Measurements from ENCODE around the gene EFCAB11. TPM values are rescaled to one million over a fixed set of nuclear protein-coding genes. Genes with fewer than 3 reads are reported as not detected.

EFCAB11 gene
- total RNA-seq, 4 donors from 2014 or later, result 3.4 to 8.0 (median 5.5) TPM

DNA sequence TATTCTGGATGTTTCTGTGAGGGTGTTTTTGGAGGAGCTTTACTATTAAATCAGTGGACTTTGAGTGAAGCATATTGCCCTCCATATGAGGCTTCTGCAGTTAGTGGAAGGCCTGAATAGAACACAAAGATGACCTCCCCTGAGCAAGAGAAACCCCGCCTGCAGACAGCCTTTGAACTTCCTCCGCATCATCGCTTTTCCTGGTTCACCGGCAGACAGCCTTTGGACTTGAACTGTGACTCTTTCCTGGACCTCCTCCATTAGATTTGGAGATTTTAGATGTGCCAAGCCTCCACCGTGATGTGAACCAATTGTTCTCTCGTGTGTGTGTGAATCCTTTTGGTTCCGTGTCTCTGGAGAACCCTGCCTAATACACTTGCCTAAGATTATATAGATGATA, 208.4 kb downstream of the EFCAB11 start:
- DNase-seq, result no peak
- TF ChIP-seq POLR2A (IDR thresholded peaks at IDR 0.05), result no peak
- TF ChIP-seq, protein P1, sequence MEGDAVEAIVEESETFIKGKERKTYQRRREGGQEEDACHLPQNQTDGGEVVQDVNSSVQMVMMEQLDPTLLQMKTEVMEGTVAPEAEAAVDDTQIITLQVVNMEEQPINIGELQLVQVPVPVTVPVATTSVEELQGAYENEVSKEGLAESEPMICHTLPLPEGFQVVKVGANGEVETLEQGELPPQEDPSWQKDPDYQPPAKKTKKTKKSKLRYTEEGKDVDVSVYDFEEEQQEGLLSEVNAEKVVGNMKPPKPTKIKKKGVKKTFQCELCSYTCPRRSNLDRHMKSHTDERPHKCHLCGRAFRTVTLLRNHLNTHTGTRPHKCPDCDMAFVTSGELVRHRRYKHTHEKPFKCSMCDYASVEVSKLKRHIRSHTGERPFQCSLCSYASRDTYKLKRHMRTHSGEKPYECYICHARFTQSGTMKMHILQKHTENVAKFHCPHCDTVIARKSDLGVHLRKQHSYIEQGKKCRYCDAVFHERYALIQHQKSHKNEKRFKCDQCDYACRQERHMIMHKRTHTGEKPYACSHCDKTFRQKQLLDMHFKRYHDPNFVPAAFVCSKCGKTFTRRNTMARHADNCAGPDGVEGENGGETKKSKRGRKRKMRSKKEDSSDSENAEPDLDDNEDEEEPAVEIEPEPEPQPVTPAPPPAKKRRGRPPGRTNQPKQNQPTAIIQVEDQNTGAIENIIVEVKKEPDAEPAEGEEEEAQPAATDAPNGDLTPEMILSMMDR (IDR thresholded peaks at IDR 0.05), result no peak
- Histone ChIP-seq H3K36me3 (no peaks in the 10 kb centered on the region), H3K4me3 (no peak overlapping the region), H3K9me3 (peaks cover 0 to 5% (median 0%) of the 10 kb centered on the region in 3 donors), H3K27ac (no peak overlapping the region), H3K4me1 (peaks cover 0 to 6% (median 6%) of the 10 kb centered on the region in 3 donors), H3K27me3 (no peaks in the 10 kb centered on the region)
- intact Hi-C loops (cut with DNase I), result no loop called here
- 86 to 97% methylated on average over 6 to 7 of the region's 7 CpGs for WGBS, 2 donors

Other genes starting within 250 kb of the EFCAB11 start
- gene TDP1, start 1.2 kb upstream of the EFCAB11 start, total RNA-seq, result 10 to 100 TPM in 3 of 4 donors, 1 to 10 TPM in 1; 9.1 to 24.5 (median 16.4) TPM
- under 1 TPM; 0.09 to 0.19 (median 0.13) TPM for gene KCNK13, start 107.3 kb upstream of the EFCAB11 start, total RNA-seq

Data from esophagus squamous epithelium (tissue), 5 donors.